GM23338 (cell line): ENCODE data around the gene TENM4. TPM values are rescaled to one million over a fixed set of nuclear protein-coding genes. Genes with fewer than 3 reads are reported as not detected.

Source experiments
- ATAC-seq: fragments of 200-7000 bp; cut with Tn5 transposase; 3 replicates; pipeline ENCODE4 v1.9.1; 2020
- DNase-seq: peaks from one replicate; pipeline ENCODE4 v3.0.0-alpha.2; 2015; ENCODE audit warnings: low spot score
- H2AFZ ChIP-seq: fragments of 200-600 bp; sonication (generic); 2 replicates; pipeline ENCODE4 v1.8.0; 2016; ENCODE audit warnings: antibody characterized with exemption, mild to moderate bottlenecking, moderate library complexity
- H3F3A ChIP-seq: fragments of 200-600 bp; sonication (generic); replicated peaks from 2 replicates; pipeline ENCODE4 v1.8.0; 2017; ENCODE audit warnings: antibody characterized with exemption, mixed run types, low read depth
- H3K27ac ChIP-seq: fragments of 200-600 bp; sonication (generic); 2 replicates; pipeline ENCODE4 v1.6.1; 2016; ENCODE audit warnings: low read depth
- H3K27me3 ChIP-seq: fragments of 200-600 bp; sonication (generic); 2 replicates; pipeline ENCODE4 v1.8.0; 2016; ENCODE audit warnings: mild to moderate bottlenecking, mixed run types, moderate library complexity; ENCODE audit not compliant: insufficient read depth
- H3K36me3 ChIP-seq: fragments of 200-600 bp; sonication (generic); 2 replicates; pipeline ENCODE4 v1.8.0; 2016; ENCODE audit warnings: mild to moderate bottlenecking; ENCODE audit not compliant: insufficient read depth
- H3K4me1 ChIP-seq: fragments of 200-600 bp; sonication (generic); 2 replicates; pipeline ENCODE4 v1.8.0; 2016; ENCODE audit warnings: mild to moderate bottlenecking, moderate library complexity; ENCODE audit not compliant: insufficient read depth
- H3K4me2 ChIP-seq: fragments of 200-600 bp; sonication (generic); 2 replicates; pipeline ENCODE4 v1.7.1; 2017; ENCODE audit warnings: mixed run types
- H3K4me3 ChIP-seq: fragments of 200-600 bp; sonication (generic); 2 replicates; pipeline ENCODE4 v1.6.1; 2016; ENCODE audit warnings: mixed run types
- H3K79me2 ChIP-seq: fragments of 200-600 bp; sonication (generic); replicated peaks from 2 replicates; pipeline ENCODE4 v1.8.0; 2017; ENCODE audit warnings: mild to moderate bottlenecking; ENCODE audit not compliant: insufficient read depth
- H3K9me2 ChIP-seq: fragments of 200-600 bp; sonication (generic); 2 replicates; pipeline ENCODE4 v1.8.0; 2017; ENCODE audit not compliant: insufficient read depth
- H4K20me1 ChIP-seq: fragments of 200-600 bp; sonication (generic); replicated peaks from 2 replicates; pipeline ENCODE4 v1.8.0; 2017; ENCODE audit warnings: mild to moderate bottlenecking; ENCODE audit not compliant: insufficient read depth
- H3K27ac Mint-ChIP-seq: 2 replicates; pipeline ENCODE4 v1.8.0; 2020; ENCODE audit warnings: inconsistent platforms, mild to moderate bottlenecking, moderate library complexity, mixed read lengths
- H3K27me3 Mint-ChIP-seq: 3 replicates; pipeline ENCODE4 v1.8.0; 2022; ENCODE audit warnings: low read depth, mild to moderate bottlenecking, moderate library complexity, mixed read lengths, inconsistent platforms; ENCODE audit not compliant: insufficient read depth, poor library complexity
- H3K36me3 Mint-ChIP-seq: 3 replicates; pipeline ENCODE4 v1.8.0; 2021; ENCODE audit warnings: low read depth, mild to moderate bottlenecking, inconsistent platforms, moderate library complexity, mixed read lengths
- H3K4me1 Mint-ChIP-seq: 3 replicates; pipeline ENCODE4 v1.8.0; 2020; ENCODE audit warnings: mild to moderate bottlenecking, inconsistent platforms, mixed read lengths
- H3K4me3 Mint-ChIP-seq: 3 replicates; pipeline ENCODE4 v1.8.0; 2021; ENCODE audit warnings: moderate library complexity, mild to moderate bottlenecking, inconsistent platforms, mixed read lengths
- H3K9me3 Mint-ChIP-seq: 3 replicates; pipeline ENCODE4 v1.8.0; 2020; ENCODE audit warnings: moderate library complexity, mild to moderate bottlenecking, inconsistent platforms, mixed read lengths
- CREB1 ChIP-seq: fragments of 250-450 bp; sonication (Bioruptor Pico); IDR thresholded peaks from 2 replicates; pipeline ENCODE4 v1.5.0; 2020; ENCODE audit warnings: low read depth, mild to moderate bottlenecking, moderate library complexity
- EZH2 ChIP-seq: fragments of 200-600 bp; sonication (generic); IDR thresholded peaks from one replicate; pipeline ENCODE4 v1.8.0; 2017; ENCODE audit warnings: antibody characterized with exemption, mild to moderate bottlenecking, low read depth; ENCODE audit not compliant: unreplicated experiment
- EZH2phosphoT487 ChIP-seq: fragments of 200-600 bp; sonication (generic); IDR thresholded peaks from one replicate; pipeline ENCODE4 v1.8.1; 2018; ENCODE audit warnings: antibody characterized with exemption; ENCODE audit not compliant: unreplicated experiment
- POLR2AphosphoS5 ChIP-seq: IDR thresholded peaks from 2 replicates; pipeline ENCODE4 v1.6.1; 2016; ENCODE audit warnings: antibody characterized with exemption, low read depth
- STAT1 ChIP-seq: IDR thresholded peaks from one replicate; pipeline ENCODE4 v1.6.1; 2016; ENCODE audit warnings: antibody characterized with exemption; ENCODE audit not compliant: unreplicated experiment
- ZNF114 ChIP-seq: fragments of 250-450 bp; sonication (Bioruptor Pico); IDR thresholded peaks from 2 replicates; pipeline ENCODE4 v1.5.0; 2020; ENCODE audit warnings: mild to moderate bottlenecking, moderate library complexity
- ZNF331 ChIP-seq: fragments of 250-450 bp; sonication (Bioruptor Pico); IDR thresholded peaks from 2 replicates; pipeline ENCODE4 v1.5.0; 2020; ENCODE audit warnings: low read depth, mild to moderate bottlenecking, moderate library complexity
- polyA plus RNA-seq: library from polyadenylated mRNA; unstranded; fragments of >200 nt; fragmentation: Nextera tagmentation; extraction: Ambion mirVana; gene quantifications from 2 replicates; pipeline ENCODE4 v1.2.1, GENCODE V29; 2016
- total RNA-seq: library from RNA; depleted of rRNA; stranded (reverse); fragments of >200 nt; shearing (Covaris generic); gene quantifications from 2 replicates; pipeline ENCODE4 v1.2.3, GENCODE V29; 2014
- TF ChIP-seq, protein P1 (sequence below), 2 experiments: fragments of 200-600 bp in 1 of 2; sonication (generic) in 1 of 2; conservative IDR thresholded peaks; 2 replicates each; pipeline versions ENCODE4 v1.5.1 to v1.6.1; 2016 to 2017; ENCODE audit warnings: antibody characterized with exemption in 2 of 2, low read depth in 2 of 2, mild to moderate bottlenecking in 2 of 2, moderate library complexity in 1 of 2

TENM4 gene
- total and polyA plus RNA-seq, 2 experiments from 2014 or later: 7.3 TPM

DNA sequence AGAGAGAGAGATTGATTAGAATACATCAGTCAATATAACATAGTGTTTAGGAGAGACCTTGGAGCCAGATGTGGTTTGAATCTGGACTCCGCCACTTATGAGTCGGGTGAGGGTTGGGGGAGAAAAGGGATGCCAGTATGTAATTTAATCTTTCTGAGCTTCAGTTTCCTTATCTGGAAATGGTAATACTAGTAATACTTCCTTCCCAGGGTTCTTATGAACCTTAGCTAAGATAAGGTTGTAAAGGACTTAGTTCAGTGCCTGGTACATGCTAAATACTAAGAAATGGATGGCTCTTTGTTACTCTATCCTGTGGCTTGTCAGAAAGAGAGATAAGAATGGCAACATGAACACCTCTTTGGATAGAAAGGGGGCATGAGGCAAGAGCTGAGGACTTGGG is 640.1 kb downstream of the TENM4 start:
- Histone ChIP-seq H3K4me1 (peaks cover 18% of the 10 kb centered on the region), H3K36me3 (no peaks in the 10 kb centered on the region), H3F3A (no peaks in the 10 kb centered on the region), H3K79me2 (no peaks in the 10 kb centered on the region), H3K4me3 (no peak overlapping the region), H3K27me3 (no peaks in the 10 kb centered on the region), H2AFZ (no peak overlapping the region), H3K9me2 (no peaks in the 10 kb centered on the region; the same call in 1 of the 2 replicates), H4K20me1 (no peaks in the 10 kb centered on the region), H3K4me2 (no peak overlapping the region), H3K27ac (no peak overlapping the region)
- Mint-ChIP-seq H3K27me3 (peaks cover 3% of the 10 kb centered on the region), H3K36me3 (no peaks in the 10 kb centered on the region), H3K9me3 (no peaks in the 10 kb centered on the region), H3K27ac (0 out of 2 replicates have a peak overlapping the region, but pooled peaks have one; percentile 18), H3K4me3 (no peak overlapping the region), H3K4me1 (peaks cover 30% of the 10 kb centered on the region)
- ATAC-seq: no peak
- DNase-seq: no peak
- TF ChIP-seq POLR2AphosphoS5: no peak
- TF ChIP-seq STAT1: no peak
- TF ChIP-seq, protein P1, sequence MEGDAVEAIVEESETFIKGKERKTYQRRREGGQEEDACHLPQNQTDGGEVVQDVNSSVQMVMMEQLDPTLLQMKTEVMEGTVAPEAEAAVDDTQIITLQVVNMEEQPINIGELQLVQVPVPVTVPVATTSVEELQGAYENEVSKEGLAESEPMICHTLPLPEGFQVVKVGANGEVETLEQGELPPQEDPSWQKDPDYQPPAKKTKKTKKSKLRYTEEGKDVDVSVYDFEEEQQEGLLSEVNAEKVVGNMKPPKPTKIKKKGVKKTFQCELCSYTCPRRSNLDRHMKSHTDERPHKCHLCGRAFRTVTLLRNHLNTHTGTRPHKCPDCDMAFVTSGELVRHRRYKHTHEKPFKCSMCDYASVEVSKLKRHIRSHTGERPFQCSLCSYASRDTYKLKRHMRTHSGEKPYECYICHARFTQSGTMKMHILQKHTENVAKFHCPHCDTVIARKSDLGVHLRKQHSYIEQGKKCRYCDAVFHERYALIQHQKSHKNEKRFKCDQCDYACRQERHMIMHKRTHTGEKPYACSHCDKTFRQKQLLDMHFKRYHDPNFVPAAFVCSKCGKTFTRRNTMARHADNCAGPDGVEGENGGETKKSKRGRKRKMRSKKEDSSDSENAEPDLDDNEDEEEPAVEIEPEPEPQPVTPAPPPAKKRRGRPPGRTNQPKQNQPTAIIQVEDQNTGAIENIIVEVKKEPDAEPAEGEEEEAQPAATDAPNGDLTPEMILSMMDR (conservative IDR thresholded peaks at IDR 0.05; ENCODE audit: low read depth in 2 of 2): no peak
- TF ChIP-seq CREB1 (CRISPR knock-in tag): no peak
- no peak for TF ChIP-seq ZNF331
- no peak for TF ChIP-seq EZH2phosphoT487
- TF ChIP-seq EZH2: no peak

DNA sequence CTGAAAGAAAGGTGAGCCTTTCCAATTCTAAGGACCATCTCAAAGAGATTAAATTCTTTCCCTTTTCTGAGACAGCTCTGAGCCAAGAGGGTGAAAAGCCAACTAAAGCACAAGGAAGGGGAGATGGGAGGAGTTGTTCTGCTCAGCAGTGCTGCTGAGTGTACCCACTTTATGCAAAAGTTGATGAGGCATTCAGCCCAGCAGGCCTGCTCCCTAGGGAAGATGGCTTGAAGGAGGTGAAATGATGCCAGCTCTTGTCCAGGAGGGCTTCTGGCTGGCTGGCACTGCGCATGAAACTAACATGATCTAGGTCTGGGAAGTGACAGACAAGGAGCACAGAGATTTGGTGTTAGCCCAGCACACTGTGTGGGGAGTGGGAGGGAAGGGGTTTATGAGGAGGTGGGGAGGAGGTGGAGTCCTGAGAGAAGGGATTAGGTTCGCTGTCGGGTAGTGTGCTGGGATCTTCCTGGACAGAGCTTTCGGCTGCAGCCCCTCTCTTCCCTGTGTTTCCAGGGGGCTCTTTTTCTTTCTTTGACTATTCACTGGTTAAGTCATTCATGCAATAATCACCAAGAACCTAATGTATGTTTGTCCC is 640.6 kb downstream of the TENM4 start:
- H3K4me3 Mint-ChIP-seq: no peak overlapping the region
- Histone ChIP-seq H3K4me2 (no peak overlapping the region), H2AFZ (no peak overlapping the region)

DNA sequence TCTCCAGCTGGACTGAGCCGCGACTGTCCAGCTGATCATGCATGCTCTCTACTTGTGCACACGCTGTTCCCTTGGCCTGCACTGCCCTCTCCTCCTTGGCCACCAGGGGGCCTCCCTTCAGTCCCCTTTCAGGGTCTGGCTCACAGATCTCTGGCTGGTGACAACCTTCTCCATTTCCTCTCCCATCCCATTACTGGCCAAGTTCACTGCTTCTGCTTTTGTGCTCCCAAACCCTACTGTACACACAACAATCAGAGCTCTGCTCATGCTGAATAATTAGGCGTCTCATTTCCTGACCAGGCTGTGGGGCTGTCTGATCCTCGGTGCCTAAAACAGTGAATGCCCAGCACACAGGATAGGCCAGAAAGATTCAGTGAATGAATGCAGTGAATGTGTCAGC is 642.2 kb downstream of the TENM4 start:
- H3K27me3 Mint-ChIP-seq: peaks cover 3% of the 10 kb centered on the region

More for the DNA sequence above, 640.6 kb downstream of the TENM4 start:
- peak; percentile 34 for ATAC-seq
- Histone ChIP-seq H3K27ac (no peak overlapping the region), H4K20me1 (no peaks in the 10 kb centered on the region), H3K36me3 (no peaks in the 10 kb centered on the region), H3F3A (no peaks in the 10 kb centered on the region), H3K4me1 (peaks cover 18% of the 10 kb centered on the region), H3K79me2 (no peaks in the 10 kb centered on the region), H3K9me2 (no peaks in the 10 kb centered on the region; the same call in 1 of the 2 replicates), H3K27me3 (no peaks in the 10 kb centered on the region), H3K4me3 (no peak overlapping the region)
- Mint-ChIP-seq H3K27me3 (peaks cover 3% of the 10 kb centered on the region), H3K9me3 (no peaks in the 10 kb centered on the region), H3K27ac (0 out of 2 replicates have a peak overlapping the region, but pooled peaks have one; percentile 18), H3K36me3 (no peaks in the 10 kb centered on the region), H3K4me1 (peaks cover 30% of the 10 kb centered on the region)
- TF ChIP-seq ZNF114 (CRISPR knock-in tag): no peak
- TF ChIP-seq ZNF331: no peak
- DNase-seq: no peak

More for the DNA sequence above, 642.2 kb downstream of the TENM4 start:
- Mint-ChIP-seq H3K4me3 (no peak overlapping the region), H3K36me3 (no peaks in the 10 kb centered on the region), H3K4me1 (peaks cover 30% of the 10 kb centered on the region), H3K27ac (no peak overlapping the region), H3K9me3 (no peaks in the 10 kb centered on the region)
- H3K4me2 ChIP-seq: no peak overlapping the region
- H3K4me1 ChIP-seq: peaks cover 18% of the 10 kb centered on the region
- no peaks in the 10 kb centered on the region for H3K27me3 ChIP-seq
- no peak overlapping the region for H3K4me3 ChIP-seq
- H3K36me3 ChIP-seq: no peaks in the 10 kb centered on the region
- TF ChIP-seq EZH2phosphoT487: no peak
- TF ChIP-seq, protein P1 (conservative IDR thresholded peaks at IDR 0.05; ENCODE audit: low read depth in 2 of 2): peak; percentile 88 to 93
- DNase-seq (peak; percentile 83), ATAC-seq (peak; percentile 94)
- H3F3A ChIP-seq: no peaks in the 10 kb centered on the region
- no peaks in the 10 kb centered on the region for H3K79me2 ChIP-seq
- no peak overlapping the region; the same call in 1 of the 2 replicates for H2AFZ ChIP-seq
- no peaks in the 10 kb centered on the region; the same call in 1 of the 2 replicates for H3K9me2 ChIP-seq
- no peak overlapping the region for H3K27ac ChIP-seq
- H4K20me1 ChIP-seq: no peaks in the 10 kb centered on the region
